ENCODE measurements around the gene TGFBI.

The TGFBI gene

DNA sequence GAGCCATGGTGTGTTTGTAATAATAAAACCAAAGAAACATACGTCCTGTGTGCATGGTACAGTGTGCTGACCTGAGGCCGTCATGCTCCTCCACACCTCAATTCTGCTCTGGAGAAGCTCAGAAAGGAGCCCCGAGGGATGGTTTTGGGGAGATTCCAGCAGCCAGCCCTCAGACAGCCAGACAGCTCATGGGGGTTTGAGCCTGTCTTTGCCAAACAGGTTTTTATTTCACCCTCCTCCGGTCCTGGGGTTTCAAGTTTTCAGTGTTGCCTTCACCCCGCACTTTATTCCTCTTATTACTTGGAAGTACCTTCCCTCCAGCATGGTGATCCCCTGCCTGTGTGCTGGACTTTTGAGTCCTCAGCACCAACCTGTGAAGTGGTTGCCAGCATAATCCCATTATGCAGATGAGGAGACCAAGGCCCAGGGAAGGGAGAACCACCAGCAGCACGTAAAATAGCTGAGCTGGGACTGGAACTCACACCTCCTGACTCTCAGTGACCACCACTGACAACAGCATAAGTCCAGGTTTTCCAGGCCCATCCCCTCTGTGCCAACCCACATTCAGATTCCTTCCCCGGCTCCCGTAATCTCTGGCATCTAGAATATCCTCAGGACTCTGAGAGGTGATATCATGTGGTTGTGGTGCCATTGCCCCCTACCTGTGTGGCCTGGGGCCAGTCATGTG lies 35.1 kb downstream of the TGFBI start:
- no peak for DNase-seq (ENCODE audit: low spot score)

GRCh38 chr5:136064510-136064909 lies 35.7 kb downstream of the TGFBI start:
- no peak for DNase-seq (ENCODE audit: low spot score)

GRCh38 chr5:136065588-136065987 lies 36.8 kb downstream of the TGFBI start:
- DNase-seq (ENCODE audit: low spot score): no peak

- DNase-seq (ENCODE audit: low spot score): no peak
Observed at GRCh38 chr5:136066661-136067271, 38.0 kb downstream of the TGFBI start.

DNA sequence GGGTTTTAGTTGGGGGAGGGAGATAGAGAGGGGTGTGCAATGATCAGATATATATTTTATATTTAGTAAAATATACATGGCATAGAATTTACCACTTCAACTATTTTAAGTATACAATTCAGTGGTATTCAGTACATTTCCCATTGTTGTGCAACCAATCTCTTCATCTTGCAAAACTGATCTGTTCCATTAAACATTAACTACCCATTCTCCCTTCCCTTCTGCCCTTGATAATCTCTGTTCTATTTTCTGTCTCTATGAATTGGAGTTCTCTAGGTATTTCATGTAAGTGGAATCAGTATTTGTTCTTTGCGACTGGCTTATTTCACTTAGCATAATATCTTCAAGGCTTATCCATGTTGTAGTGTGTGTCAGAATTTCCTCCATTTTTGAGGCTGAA lies 38.6 kb downstream of the TGFBI start:
- no peak for DNase-seq (ENCODE audit: low spot score)

DNA sequence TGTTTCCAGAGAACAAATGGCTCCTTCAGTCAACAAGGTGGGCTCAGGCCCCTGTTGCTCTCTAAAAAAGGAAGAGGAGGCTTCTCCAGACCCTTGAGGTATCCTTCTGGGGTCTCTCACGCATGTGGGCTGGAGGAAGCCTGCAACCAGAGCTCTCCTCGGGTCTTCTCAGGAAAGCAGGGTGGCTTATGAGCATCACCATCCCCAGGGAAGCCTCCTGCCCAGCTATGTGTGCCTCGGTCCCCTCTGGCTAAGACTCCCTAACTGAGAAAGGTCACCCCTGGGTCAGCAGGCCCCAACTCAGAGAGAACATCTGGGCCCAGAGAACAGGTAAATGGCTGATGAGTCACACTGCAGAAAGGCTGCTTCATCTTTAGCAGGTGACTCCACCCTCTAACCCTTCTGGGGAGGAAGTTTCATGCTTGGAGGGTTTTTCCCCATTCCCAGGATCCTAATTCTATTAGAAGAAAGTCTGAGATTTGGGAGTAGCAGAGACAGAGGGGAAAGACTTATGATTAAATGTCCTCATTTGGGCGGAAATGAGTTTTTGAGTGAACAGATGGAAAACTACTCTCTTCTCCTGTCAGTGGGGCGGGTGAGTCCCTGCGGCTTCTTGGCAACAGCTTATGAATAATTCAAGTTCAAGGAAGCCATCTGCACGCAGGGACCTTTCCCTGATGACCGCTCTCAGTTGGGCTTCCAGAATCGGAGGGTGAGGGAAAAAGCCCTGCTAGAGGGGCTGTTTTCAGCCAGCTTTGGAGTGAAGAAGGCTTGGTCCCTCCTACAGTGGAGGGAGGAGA lies 41.9 kb downstream of the TGFBI start:
- no peak for DNase-seq (ENCODE audit: low spot score)

GRCh38 chr5:136073714-136074529 lies 45.1 kb downstream of the TGFBI start:
- no peak for DNase-seq (ENCODE audit: low spot score)

GRCh38 chr5:136075466-136075891 lies 46.7 kb downstream of the TGFBI start:
- DNase-seq (ENCODE audit: low spot score): no peak

DNA sequence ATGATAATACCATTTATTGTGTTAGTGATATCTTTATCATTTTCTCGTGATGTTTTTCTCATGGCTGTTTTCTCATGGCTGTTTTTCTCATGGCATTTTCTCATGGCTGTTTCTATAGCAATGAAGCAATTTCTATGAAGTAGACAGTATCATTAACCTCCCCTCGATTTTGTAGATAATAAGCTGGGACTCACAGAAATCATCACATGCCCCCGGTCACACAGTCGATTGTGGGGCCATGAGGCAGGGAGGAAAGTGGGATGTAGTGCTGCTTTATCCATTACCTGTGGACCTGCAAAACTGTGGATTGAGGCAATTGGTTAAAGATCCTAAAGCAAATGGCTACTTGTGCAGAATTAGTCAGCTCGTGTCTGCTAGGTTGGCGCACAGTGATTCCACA lies 47.3 kb downstream of the TGFBI start:
- DNase-seq (ENCODE audit: low spot score): no peak

DNA sequence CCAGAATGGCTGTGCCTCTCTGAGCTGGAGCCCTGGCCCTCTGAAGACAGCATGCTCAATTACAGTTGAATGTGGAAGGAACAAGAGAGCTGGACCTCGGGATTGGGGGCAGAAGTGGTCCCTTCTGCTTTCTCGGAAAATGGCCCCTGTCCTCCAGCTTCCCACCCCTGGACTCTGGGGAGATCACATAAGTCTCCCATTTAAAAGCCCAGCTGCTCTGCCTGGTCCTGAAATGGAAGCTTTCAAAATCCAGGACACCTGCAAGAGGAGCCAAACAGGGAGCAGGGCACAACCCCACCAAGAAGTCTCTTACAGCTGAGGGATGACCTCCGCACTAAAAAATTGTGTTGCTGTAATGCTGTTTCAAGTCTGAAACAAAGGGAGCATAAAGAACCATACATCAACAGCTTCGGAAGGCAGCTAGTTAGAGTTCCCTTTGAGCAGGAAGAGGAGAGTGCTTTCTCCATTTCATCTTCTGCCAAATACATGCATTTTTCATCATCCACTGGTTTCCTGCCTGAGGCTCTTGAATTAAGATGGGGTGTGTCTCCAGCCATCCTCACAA lies 48.2 kb downstream of the TGFBI start:
- no peak for DNase-seq (ENCODE audit: low spot score)

GRCh38 chr5:136079195-136079985 lies 50.6 kb downstream of the TGFBI start:
- DNase-seq (ENCODE audit: low spot score): peak; percentile 60

- DNase-seq (ENCODE audit: low spot score): no peak
Observed at GRCh38 chr5:136080113-136080482, 51.3 kb downstream of the TGFBI start.

GRCh38 chr5:136080483-136081216 lies 51.9 kb downstream of the TGFBI start:
- peak; percentile 83 for DNase-seq (ENCODE audit: low spot score)

GRCh38 chr5:136081217-136081591 lies 52.4 kb downstream of the TGFBI start:
- DNase-seq (ENCODE audit: low spot score): no peak

DNA sequence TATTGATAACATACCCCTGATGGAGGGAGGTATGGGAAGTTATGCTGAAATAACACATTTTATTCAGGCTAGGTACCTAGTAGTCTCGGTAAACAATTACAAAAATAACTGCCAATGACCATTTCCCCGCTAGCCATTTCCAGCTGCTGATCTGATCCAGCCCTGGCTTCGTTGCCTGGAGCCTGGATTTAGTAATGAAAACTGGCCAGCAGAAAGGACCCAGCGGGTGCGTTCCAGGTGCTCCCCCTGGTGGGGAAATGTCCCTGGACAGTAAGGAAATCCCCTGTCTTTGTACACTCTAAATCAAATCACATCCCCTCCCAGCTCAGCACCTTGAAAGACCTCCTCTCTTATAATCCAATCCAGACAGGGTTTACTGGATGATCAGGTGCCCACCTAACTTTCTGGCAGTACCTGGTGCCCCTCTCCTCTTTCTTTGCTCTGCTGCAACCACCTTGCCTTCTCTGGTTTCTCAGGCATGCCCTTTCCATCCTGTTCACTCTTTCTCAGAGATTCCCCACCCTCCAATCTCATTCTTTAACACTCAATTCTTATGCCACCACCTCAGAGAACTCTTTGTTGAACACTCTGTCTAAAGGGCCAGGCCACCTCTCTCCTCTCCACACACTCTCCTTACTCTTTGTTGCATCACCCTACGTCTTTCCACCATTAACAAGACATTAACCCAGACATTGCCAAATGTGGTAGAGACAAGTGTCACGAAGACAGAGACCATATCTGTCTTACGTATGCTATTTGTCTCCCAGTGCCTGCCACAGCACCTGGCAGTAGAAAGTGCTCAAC lies 53.8 kb downstream of the TGFBI start:
- peak; percentile 72 for DNase-seq (ENCODE audit: low spot score)

DNA sequence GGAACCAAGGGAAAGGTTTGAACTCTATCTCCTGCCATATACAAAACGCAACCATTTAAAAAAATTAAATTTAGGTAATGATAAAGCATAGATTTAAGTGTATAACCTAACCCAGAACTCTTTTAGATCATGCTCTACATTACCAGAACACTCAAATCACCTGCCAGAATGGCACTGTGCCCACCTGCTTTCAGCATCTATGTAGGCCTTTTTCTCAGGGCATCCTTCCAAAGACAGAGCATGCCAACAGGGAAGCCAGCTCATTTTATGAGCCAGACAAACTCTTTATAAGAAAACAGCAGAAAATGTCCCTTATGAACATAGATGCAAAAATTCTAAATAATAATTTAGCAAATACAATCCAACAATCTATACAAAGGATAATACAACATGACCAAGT lies 55.9 kb downstream of the TGFBI start:
- no peak for DNase-seq (ENCODE audit: low spot score)

GRCh38 chr5:136086783-136087566 lies 58.2 kb downstream of the TGFBI start:
- no peak for DNase-seq (ENCODE audit: low spot score)

DNA sequence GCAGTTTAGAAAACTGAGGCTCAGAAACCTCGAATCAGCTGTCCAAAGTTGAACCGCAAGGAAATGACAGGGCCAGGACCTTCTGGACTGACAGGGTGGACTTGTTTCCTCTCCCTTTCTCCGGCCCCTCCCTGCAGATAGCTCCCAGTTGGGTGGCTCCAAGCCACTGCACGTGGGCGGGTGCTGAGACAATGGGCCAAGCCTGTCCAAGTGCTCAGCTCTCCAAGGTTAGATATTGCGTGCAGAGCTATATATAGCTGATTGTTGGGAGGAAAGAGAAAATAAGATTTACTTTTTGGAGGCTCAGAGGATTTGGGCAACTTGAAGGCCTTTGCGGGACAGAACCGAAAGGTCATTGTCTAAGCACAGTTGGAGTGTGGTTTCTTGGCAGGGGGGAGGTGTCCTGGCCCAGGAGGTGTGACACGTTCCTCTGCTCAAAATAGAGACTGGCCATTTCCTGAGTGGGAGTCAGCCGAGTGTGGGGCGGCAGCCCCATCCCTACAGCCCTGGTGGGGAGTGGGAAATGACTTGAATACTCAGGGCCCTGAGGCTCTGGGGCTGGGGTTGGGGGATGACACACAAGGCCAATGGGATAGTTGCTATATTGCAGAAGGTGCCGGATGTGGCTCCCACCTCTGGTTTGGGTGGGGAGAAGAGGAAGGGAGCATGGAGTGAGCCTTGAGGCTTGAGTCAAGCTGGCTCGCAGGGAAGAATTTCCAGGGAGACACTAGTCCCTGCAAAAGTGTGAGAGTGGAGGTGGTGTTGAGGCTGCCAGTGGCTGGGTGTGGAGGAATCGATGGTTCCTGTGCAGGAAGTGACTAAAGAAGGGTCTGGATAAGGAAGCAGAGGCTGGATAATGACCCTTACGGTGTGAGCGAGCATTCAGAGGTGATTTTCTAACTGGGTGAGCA lies 59.4 kb downstream of the TGFBI start:
- DNase-seq (ENCODE audit: low spot score): peak; percentile 48
